ENCODE data around the gene ZFR2.

Gene ZFR2

GRCh38 chr19:3781603-3782002 lies 87.2 kb downstream of the ZFR2 start:
- no peak overlapping the region for H3K4me3 ChIP-seq (ENCODE audit: low read depth, low read length)
- peaks cover 9% of the 10 kb centered on the region for H3K36me3 ChIP-seq (ENCODE audit: control insufficient read depth, insufficient read depth, low read length)
- H3K9ac ChIP-seq (ENCODE audit: low read depth, low read length) = no peak overlapping the region
- H3K9me3 ChIP-seq (ENCODE audit: control insufficient read depth, insufficient read depth, low read length) = peaks cover 12% of the 10 kb centered on the region
- no peaks in the 10 kb centered on the region for H3K4me1 ChIP-seq (ENCODE audit: control insufficient read depth, insufficient read depth, low read length)
- H3K27me3 ChIP-seq (ENCODE audit: control insufficient read depth, insufficient read depth, low read length) = peaks cover 5% of the 10 kb centered on the region

GRCh38 chr19:3780786-3781304 lies 88.0 kb downstream of the ZFR2 start:
- H3K36me3 ChIP-seq (ENCODE audit: control insufficient read depth, insufficient read depth, low read length) = peaks cover 9% of the 10 kb centered on the region
- H3K9ac ChIP-seq (ENCODE audit: low read depth, low read length) = no peak overlapping the region
- no peak overlapping the region for H3K4me3 ChIP-seq (ENCODE audit: low read depth, low read length)
- H3K4me1 ChIP-seq (ENCODE audit: control insufficient read depth, insufficient read depth, low read length) = no peaks in the 10 kb centered on the region
- H3K9me3 ChIP-seq (ENCODE audit: control insufficient read depth, insufficient read depth, low read length) = peaks cover 12% of the 10 kb centered on the region
- peaks cover 3% of the 10 kb centered on the region for H3K27me3 ChIP-seq (ENCODE audit: control insufficient read depth, insufficient read depth, low read length)

- H3K9ac ChIP-seq (ENCODE audit: low read depth, low read length) = no peak overlapping the region
- H3K27me3 ChIP-seq (ENCODE audit: control insufficient read depth, insufficient read depth, low read length) = no peaks in the 10 kb centered on the region
- no peaks in the 10 kb centered on the region for H3K4me1 ChIP-seq (ENCODE audit: control insufficient read depth, insufficient read depth, low read length)
- H3K36me3 ChIP-seq (ENCODE audit: control insufficient read depth, insufficient read depth, low read length) = peaks cover 9% of the 10 kb centered on the region
- H3K4me3 ChIP-seq (ENCODE audit: low read depth, low read length) = no peak overlapping the region
- peaks cover 12% of the 10 kb centered on the region for H3K9me3 ChIP-seq (ENCODE audit: control insufficient read depth, insufficient read depth, low read length)
These were observed 89.7 kb downstream of the ZFR2 start for GRCh38 chr19:3778899-3779723.

- Histone ChIP-seq H3K9me3 (ENCODE audit: control insufficient read depth, insufficient read depth, low read length) (peaks cover 12% of the 10 kb centered on the region), H3K9ac (ENCODE audit: low read depth, low read length) (no peak overlapping the region), H3K27me3 (ENCODE audit: control insufficient read depth, insufficient read depth, low read length) (no peaks in the 10 kb centered on the region), H3K4me3 (ENCODE audit: low read depth, low read length) (no peak overlapping the region), H3K4me1 (ENCODE audit: control insufficient read depth, insufficient read depth, low read length) (no peaks in the 10 kb centered on the region), H3K36me3 (ENCODE audit: control insufficient read depth, insufficient read depth, low read length) (peaks cover 9% of the 10 kb centered on the region)
These were observed 90.6 kb downstream of the ZFR2 start for GRCh38 chr19:3778104-3778867.

GRCh38 chr19:3776479-3777040 lies 92.3 kb downstream of the ZFR2 start:
- H3K4me3 ChIP-seq (ENCODE audit: low read depth, low read length) = no peak overlapping the region
- no peak overlapping the region for H3K9ac ChIP-seq (ENCODE audit: low read depth, low read length)
- H3K4me1 ChIP-seq (ENCODE audit: control insufficient read depth, insufficient read depth, low read length) = no peaks in the 10 kb centered on the region
- peaks cover 3% of the 10 kb centered on the region for H3K9me3 ChIP-seq (ENCODE audit: control insufficient read depth, insufficient read depth, low read length)
- H3K36me3 ChIP-seq (ENCODE audit: control insufficient read depth, insufficient read depth, low read length) = peaks cover 4% of the 10 kb centered on the region
- no peaks in the 10 kb centered on the region for H3K27me3 ChIP-seq (ENCODE audit: control insufficient read depth, insufficient read depth, low read length)

GRCh38 chr19:3775831-3776230 lies 93.0 kb downstream of the ZFR2 start:
- H3K36me3 ChIP-seq (ENCODE audit: control insufficient read depth, insufficient read depth, low read length) = peaks cover 2% of the 10 kb centered on the region
- no peaks in the 10 kb centered on the region for H3K4me1 ChIP-seq (ENCODE audit: control insufficient read depth, insufficient read depth, low read length)
- no peaks in the 10 kb centered on the region for H3K27me3 ChIP-seq (ENCODE audit: control insufficient read depth, insufficient read depth, low read length)
- no peak overlapping the region for H3K9ac ChIP-seq (ENCODE audit: low read depth, low read length)
- H3K9me3 ChIP-seq (ENCODE audit: control insufficient read depth, insufficient read depth, low read length) = no peaks in the 10 kb centered on the region
- no peak overlapping the region for H3K4me3 ChIP-seq (ENCODE audit: low read depth, low read length)

GRCh38 chr19:3775374-3775711 lies 93.5 kb downstream of the ZFR2 start:
- H3K4me1 ChIP-seq (ENCODE audit: control insufficient read depth, insufficient read depth, low read length) = no peaks in the 10 kb centered on the region
- no peak overlapping the region for H3K4me3 ChIP-seq (ENCODE audit: low read depth, low read length)
- no peaks in the 10 kb centered on the region for H3K27me3 ChIP-seq (ENCODE audit: control insufficient read depth, insufficient read depth, low read length)
- H3K9ac ChIP-seq (ENCODE audit: low read depth, low read length) = no peak overlapping the region
- H3K36me3 ChIP-seq (ENCODE audit: control insufficient read depth, insufficient read depth, low read length) = no peaks in the 10 kb centered on the region
- H3K9me3 ChIP-seq (ENCODE audit: control insufficient read depth, insufficient read depth, low read length) = no peaks in the 10 kb centered on the region

GRCh38 chr19:3774621-3775373 lies 94.0 kb downstream of the ZFR2 start:
- no peaks in the 10 kb centered on the region for H3K27me3 ChIP-seq (ENCODE audit: control insufficient read depth, insufficient read depth, low read length)
- H3K4me3 ChIP-seq (ENCODE audit: low read depth, low read length) = no peak overlapping the region
- H3K4me1 ChIP-seq (ENCODE audit: control insufficient read depth, insufficient read depth, low read length) = no peaks in the 10 kb centered on the region
- no peaks in the 10 kb centered on the region for H3K9me3 ChIP-seq (ENCODE audit: control insufficient read depth, insufficient read depth, low read length)
- no peaks in the 10 kb centered on the region for H3K36me3 ChIP-seq (ENCODE audit: control insufficient read depth, insufficient read depth, low read length)
- no peak overlapping the region for H3K9ac ChIP-seq (ENCODE audit: low read depth, low read length)

GRCh38 chr19:3773814-3774515 lies 94.9 kb downstream of the ZFR2 start:
- no peaks in the 10 kb centered on the region for H3K9me3 ChIP-seq (ENCODE audit: control insufficient read depth, insufficient read depth, low read length)
- no peaks in the 10 kb centered on the region for H3K27me3 ChIP-seq (ENCODE audit: control insufficient read depth, insufficient read depth, low read length)
- H3K4me3 ChIP-seq (ENCODE audit: low read depth, low read length) = no peak overlapping the region
- H3K4me1 ChIP-seq (ENCODE audit: control insufficient read depth, insufficient read depth, low read length) = no peaks in the 10 kb centered on the region
- H3K36me3 ChIP-seq (ENCODE audit: control insufficient read depth, insufficient read depth, low read length) = no peaks in the 10 kb centered on the region
- H3K9ac ChIP-seq (ENCODE audit: low read depth, low read length) = no peak overlapping the region

- H3K36me3 ChIP-seq (ENCODE audit: control insufficient read depth, insufficient read depth, low read length) = peaks cover 5% of the 10 kb centered on the region
- H3K9me3 ChIP-seq (ENCODE audit: control insufficient read depth, insufficient read depth, low read length) = no peaks in the 10 kb centered on the region
- no peaks in the 10 kb centered on the region for H3K27me3 ChIP-seq (ENCODE audit: control insufficient read depth, insufficient read depth, low read length)
- H3K4me3 ChIP-seq (ENCODE audit: low read depth, low read length) = no peak within 1 kb of the TSS
- H3K9ac ChIP-seq (ENCODE audit: low read depth, low read length) = no peak within 1 kb of the TSS
- no peaks in the 10 kb centered on the region for H3K4me1 ChIP-seq (ENCODE audit: control insufficient read depth, insufficient read depth, low read length)
These were observed 96.9 kb downstream of the ZFR2 start, which contains the start of gene RAX2 for GRCh38 chr19:3771906-3772455. TSS of gene RAX2 (minus strand) at chr19:3772228. CDS start at chr19:3771742, 486 bp downstream.

All from iPS-15b (cell line).